ENCODE measurements around the gene PROX1.

DNA sequence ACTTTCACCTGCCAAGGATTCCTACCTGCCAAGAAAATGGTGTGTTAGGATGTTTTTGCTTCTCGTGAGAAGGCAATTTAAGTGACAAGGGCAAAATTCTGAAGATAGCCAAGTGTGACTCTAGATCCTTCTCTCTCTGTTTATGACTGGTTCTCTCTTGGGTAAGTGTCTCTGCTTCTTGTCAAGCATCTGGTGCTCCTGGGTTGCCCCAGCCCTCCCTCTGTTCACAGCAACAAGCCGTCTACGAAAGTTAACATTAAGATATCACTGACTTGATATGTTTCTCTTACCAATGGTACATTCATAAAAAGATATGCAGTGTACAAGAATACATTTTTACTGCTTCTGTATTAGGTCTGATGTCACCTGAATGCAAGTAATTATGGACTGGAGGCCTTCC is 55.4 kb downstream of the PROX1 start:
- TF ChIP-seq, protein P1, sequence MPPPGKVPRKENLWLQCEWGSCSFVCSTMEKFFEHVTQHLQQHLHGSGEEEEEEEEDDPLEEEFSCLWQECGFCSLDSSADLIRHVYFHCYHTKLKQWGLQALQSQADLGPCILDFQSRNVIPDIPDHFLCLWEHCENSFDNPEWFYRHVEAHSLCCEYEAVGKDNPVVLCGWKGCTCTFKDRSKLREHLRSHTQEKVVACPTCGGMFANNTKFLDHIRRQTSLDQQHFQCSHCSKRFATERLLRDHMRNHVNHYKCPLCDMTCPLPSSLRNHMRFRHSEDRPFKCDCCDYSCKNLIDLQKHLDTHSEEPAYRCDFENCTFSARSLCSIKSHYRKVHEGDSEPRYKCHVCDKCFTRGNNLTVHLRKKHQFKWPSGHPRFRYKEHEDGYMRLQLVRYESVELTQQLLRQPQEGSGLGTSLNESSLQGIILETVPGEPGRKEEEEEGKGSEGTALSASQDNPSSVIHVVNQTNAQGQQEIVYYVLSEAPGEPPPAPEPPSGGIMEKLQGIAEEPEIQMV (tag; conservative IDR thresholded peaks at IDR 0.05; ENCODE audit: low read depth) = no peak
- TF ChIP-seq PTBP1 (IDR thresholded peaks at IDR 0.05; ENCODE audit: low read depth, low read length) = no peak

Data from K562 (cell line).